ACHN (cell line): ENCODE measurements around the gene ASB5.
"Not testable (repeated sequence)": the region's sequence is repeated elsewhere in the genome, so short reads cannot be mapped to it uniquely, and the experiment has no call there.

ENCODE experiments used
- DNase-seq: peaks from one replicate; pipeline ENCODE4 v3.0.0-alpha.2; 2015
- in situ Hi-C: cut with HindIII; loops from 2 replicates; pipeline ENCODE4 v1.10.0; 2017; ENCODE audit warnings: low sequenced_read_pairs, low pct_ligation_motif_present, low pct_unique_long_range_greater_than_20kb

The ASB5 gene

GRCh38 chr4:176287546-176287945, 18.5 kb upstream of the ASB5 start:
- in situ Hi-C loops: no loop called here
- no peak for DNase-seq

- in situ Hi-C loops: no loop called here
- DNase-seq: no peak
Observed at GRCh38 chr4:176286728-176287127, 17.7 kb upstream of the ASB5 start.

- DNase-seq, in situ Hi-C loops: not testable (repeated sequence)
Observed at GRCh38 chr4:176279560-176279959, 10.5 kb upstream of the ASB5 start.

DNA sequence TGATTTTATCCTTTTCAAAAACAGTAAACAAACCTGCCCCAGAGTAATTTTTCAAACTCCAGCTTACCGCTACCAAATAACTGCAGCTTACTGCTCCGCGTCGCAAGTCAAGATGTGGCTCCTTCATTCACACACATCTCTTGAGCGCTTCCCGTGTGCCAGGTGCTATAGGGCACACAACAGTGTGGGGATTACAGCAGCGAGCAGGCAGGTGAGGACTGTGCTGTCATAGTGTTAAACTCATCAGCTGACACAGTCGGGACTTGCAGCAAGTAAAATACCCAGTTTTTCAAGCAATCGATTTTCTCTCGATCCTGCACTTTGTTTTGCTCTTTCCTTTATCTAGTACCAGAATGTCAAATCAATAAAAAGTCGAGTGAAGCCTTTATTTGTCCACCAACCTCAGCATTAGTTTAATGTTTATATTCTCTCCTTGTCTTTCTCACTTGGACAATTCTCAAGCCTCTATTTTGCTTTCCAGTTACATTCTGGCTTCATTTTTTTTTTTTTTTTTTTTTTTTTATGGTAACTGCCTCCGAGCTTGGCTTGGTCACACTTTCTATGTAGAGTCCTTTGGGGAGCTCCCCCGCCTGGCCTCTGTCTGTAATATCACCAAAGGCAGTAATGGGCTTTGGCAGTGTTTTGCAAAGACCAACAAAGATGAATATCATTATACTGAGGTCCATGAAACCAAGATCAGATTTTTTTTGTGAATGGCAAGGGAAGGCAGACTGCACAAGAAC, 8.3 kb upstream of the ASB5 start:
- in situ Hi-C loops: no loop called here
- DNase-seq: peak; percentile 75

DNA sequence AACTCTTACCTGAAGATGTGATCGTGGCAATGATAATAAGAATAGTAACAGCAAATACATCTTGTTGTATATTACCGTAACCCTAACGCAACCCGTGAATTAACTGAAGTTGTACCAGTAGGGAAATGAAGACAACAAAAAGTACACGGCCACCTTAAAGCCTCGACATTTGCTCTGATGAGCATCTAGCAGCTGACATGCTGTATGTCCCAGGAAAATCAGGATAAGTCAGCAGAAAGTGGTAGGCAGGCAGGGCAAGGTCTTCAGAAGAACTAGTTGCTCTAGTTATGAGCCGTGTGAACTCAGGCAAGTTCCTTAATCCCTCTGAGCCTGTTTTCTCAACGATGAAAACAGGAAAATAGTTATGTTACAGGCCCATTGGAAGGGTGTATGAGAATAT, 7.7 kb upstream of the ASB5 start:
- DNase-seq: no peak
- in situ Hi-C loops: no loop called here

- in situ Hi-C loops: no loop called here
- no peak for DNase-seq
Observed at GRCh38 chr4:176274441-176274840, 5.4 kb upstream of the ASB5 start.

GRCh38 chr4:176273736-176274135, 4.7 kb upstream of the ASB5 start:
- in situ Hi-C loops: no loop called here
- DNase-seq: no peak

GRCh38 chr4:176272799-176273198, 3.8 kb upstream of the ASB5 start:
- no peak for DNase-seq
- in situ Hi-C loops: no loop called here

GRCh38 chr4:176271749-176272148, 2.7 kb upstream of the ASB5 start:
- in situ Hi-C loops: no loop called here
- DNase-seq: peak; percentile 21

GRCh38 chr4:176270669-176271068, 1.6 kb upstream of the ASB5 start:
- in situ Hi-C loops: no loop called here
- peak; percentile 98 for DNase-seq

GRCh38 chr4:176266026-176266425, 3.0 kb downstream of the ASB5 start:
- in situ Hi-C loops: no loop called here
- DNase-seq: no peak

GRCh38 chr4:176262243-176262642, 6.8 kb downstream of the ASB5 start:
- in situ Hi-C loops: no loop called here
- no peak for DNase-seq

- in situ Hi-C loops: no loop called here
Observed at GRCh38 chr4:176261481-176261880, 7.5 kb downstream of the ASB5 start.

DNA sequence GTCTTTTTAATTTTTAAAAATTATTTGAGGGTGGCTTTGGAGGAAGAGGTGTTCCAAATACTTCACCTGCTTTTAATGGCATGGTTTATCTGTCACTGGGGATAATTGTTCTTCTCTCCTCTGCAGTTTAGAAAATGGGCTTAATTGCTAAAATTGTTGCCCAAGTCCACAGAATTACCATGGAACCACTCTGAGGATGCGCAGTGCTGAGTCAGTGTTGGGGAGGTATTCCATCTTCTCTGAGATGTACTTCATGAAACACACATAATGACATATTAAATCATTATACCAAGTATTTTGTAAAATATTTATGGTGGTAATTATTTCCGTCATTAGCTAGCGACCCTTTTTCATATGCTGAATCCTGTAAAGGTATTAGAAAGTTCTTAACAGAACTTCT, 8.0 kb downstream of the ASB5 start:
- DNase-seq: no peak
- in situ Hi-C loops: no loop called here

More at GRCh38 chr4:176261481-176261880, 7.5 kb downstream of the ASB5 start:
- DNase-seq: no peak

DNA sequence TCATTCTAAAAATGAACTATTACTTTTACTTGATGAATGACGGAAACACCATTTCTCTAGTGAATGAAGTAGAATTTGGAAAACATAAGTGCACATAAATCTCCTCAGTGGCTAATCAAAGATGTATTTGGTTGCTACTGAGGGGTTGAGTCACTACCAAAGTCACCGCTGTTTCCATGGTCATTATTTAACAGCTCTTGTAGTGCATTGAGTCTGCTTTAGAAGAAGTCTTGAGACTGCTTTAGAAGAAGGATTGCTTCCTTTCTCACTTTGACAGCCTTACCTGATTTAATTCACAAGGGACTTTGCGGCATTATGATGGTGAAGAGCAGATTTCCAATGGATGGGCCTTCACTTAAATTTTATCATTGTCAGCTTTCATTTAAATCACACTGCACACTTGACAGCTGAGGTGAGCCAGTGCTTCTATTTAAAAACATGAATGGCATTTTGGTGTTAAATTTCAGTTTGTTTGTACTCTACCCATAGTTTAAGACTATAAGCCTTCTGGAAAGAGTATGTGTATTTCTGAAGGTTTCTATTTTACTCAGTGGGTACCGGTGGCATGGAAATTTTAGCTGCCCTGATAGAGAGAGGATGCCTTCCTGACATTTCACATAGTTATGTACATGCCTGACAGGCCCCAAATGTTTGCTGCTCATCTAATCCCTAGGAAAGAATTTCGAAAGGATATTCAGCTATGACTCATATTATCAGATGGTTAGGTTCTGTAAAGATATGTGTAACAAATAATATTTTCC, 9.5 kb downstream of the ASB5 start:
- in situ Hi-C loops: no loop called here
- DNase-seq: peak; percentile 29

DNA sequence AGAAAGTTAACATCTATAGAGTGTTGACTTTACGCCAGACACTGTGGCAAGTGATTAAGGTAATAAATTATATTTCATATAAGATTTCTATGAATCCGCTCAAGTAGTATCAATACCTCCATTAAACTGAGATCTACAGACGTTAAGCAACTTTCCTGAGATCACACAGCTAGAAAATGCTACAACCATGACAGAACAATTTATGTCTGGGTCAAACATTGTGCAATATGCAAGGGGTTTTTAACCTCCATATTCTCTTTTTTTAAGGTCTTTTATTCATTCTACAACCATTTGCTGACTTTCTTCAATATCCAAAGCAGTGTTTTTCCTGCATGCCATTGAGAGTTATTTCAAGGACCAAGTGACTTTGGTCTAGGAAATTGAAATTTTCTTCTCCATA, 10.9 kb downstream of the ASB5 start:
- in situ Hi-C loops: no loop called here
- DNase-seq: no peak

DNA sequence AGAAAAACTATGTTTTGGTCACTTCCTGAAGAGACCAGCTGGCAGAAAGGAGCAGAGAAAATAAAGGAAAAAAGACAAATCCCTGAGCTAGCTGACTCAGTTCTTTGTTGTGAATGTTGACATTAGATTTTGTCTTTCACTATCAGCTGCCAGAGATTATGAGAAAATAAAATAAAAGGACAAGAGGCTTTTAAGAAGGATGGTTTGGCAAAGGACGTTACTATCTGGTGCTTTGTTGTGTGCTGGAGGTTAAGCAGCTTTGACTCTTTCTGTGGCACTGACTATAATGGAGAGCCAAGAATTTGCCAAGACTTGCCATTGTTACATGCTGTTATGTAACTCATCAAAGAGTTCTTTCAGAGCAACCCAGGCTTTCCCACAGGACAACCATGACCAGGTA, 12.1 kb downstream of the ASB5 start:
- DNase-seq: no peak
- in situ Hi-C loops: no loop called here

DNA sequence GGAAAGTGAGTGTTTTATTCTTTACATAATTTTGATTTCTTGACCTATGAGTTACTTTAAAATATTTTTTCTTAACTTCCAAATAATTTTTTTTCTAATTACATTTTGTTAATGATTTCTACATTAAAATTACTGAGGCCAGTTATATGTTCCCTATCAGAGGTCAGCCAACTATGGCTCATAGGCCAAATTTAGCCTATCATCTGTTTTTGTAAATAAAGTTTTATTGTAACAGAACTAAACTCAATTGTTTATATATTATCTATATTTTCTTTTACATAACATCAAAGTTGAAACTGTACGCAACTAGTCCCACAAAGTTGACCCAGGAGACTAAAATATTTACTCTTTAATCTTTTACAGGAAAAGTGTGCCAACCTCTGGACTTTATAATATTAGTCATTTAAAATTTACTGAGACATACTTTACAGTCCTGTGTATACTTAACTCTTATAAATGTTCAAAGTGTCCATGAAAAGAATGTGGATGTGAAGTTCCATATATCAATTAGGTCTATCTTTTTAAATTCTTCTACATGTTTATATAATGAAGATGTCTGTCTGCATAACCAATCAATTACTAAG, 26.2 kb downstream of the ASB5 start:
- DNase-seq: no peak
- in situ Hi-C loops: no loop called here

GRCh38 chr4:176241703-176242102, 27.3 kb downstream of the ASB5 start:
- in situ Hi-C loops: no loop called here
- DNase-seq: no peak

- in situ Hi-C loops: no loop called here
- DNase-seq: no peak
Observed at GRCh38 chr4:176238826-176239225, 30.2 kb downstream of the ASB5 start.
